Measurements from ENCODE around the gene PLA2G2C.
"Not testable (repeated sequence)": the region's sequence is repeated elsewhere in the genome, so short reads cannot be mapped to it uniquely, and the experiment has no call there.

Gene PLA2G2C

GRCh38 chr1:20223106-20223505, 36.8 kb upstream of the PLA2G2C start:
- Histone ChIP-seq H3K79me2 (ENCODE audit: insufficient read depth, low read length) (no peaks in the 10 kb centered on the region), H3K36me3 (ENCODE audit: insufficient read depth, low read length) (no peaks in the 10 kb centered on the region), H3K4me1 (ENCODE audit: insufficient read depth, low read length, severe bottlenecking) (no peaks in the 10 kb centered on the region), H3F3A (ENCODE audit: insufficient read depth, low read length) (no peaks in the 10 kb centered on the region), H2AFZ (ENCODE audit: low read length) (no peak overlapping the region), H3K27ac (ENCODE audit: low read depth, low read length, poor library complexity, severe bottlenecking) (no peak overlapping the region), H3K4me3 (ENCODE audit: low read depth, low read length, poor library complexity, severe bottlenecking) (no peak overlapping the region), H3K9me3 (ENCODE audit: low read length) (no peaks in the 10 kb centered on the region), H4K20me1 (ENCODE audit: insufficient read depth, low read length) (no peaks in the 10 kb centered on the region), H3K9ac (ENCODE audit: low read length) (no peak overlapping the region), H3K27me3 (ENCODE audit: insufficient read depth, low read length) (0 out of 2 replicates have a peak, but pooled peaks cover 9% of the 10 kb centered on the region), H3K4me2 (ENCODE audit: low read length) (no peak overlapping the region), H3K9me2 (ENCODE audit: low read depth, low read length) (no peaks in the 10 kb centered on the region)
- no peak for TF ChIP-seq CTCF (IDR thresholded peaks at IDR 0.05; ENCODE audit: low read length)
- no peak for TF ChIP-seq EZH2 (IDR thresholded peaks at IDR 0.05; ENCODE audit: borderline replicate concordance, low read length)

GRCh38 chr1:20220036-20220435, 33.7 kb upstream of the PLA2G2C start:
- no peak overlapping the region for H3K27ac ChIP-seq (ENCODE audit: low read depth, low read length, poor library complexity, severe bottlenecking)
- no peak overlapping the region for H3K4me2 ChIP-seq (ENCODE audit: low read length)
- no peak for TF ChIP-seq CTCF (IDR thresholded peaks at IDR 0.05; ENCODE audit: low read length)
- TF ChIP-seq EZH2 (IDR thresholded peaks at IDR 0.05; ENCODE audit: borderline replicate concordance, low read length), result no peak
- H3K36me3 ChIP-seq (ENCODE audit: insufficient read depth, low read length), result no peaks in the 10 kb centered on the region
- H3K27me3 ChIP-seq (ENCODE audit: insufficient read depth, low read length), result 0 out of 2 replicates have a peak, but pooled peaks cover 9% of the 10 kb centered on the region
- H3K4me1 ChIP-seq (ENCODE audit: insufficient read depth, low read length, severe bottlenecking), result no peaks in the 10 kb centered on the region
- no peaks in the 10 kb centered on the region for H3K79me2 ChIP-seq (ENCODE audit: insufficient read depth, low read length)
- H3K9ac ChIP-seq (ENCODE audit: low read length), result no peak overlapping the region
- no peaks in the 10 kb centered on the region for H4K20me1 ChIP-seq (ENCODE audit: insufficient read depth, low read length)
- no peaks in the 10 kb centered on the region for H3K9me3 ChIP-seq (ENCODE audit: low read length)
- no peaks in the 10 kb centered on the region for H3F3A ChIP-seq (ENCODE audit: insufficient read depth, low read length)
- H3K9me2 ChIP-seq (ENCODE audit: low read depth, low read length), result no peaks in the 10 kb centered on the region
- H2AFZ ChIP-seq (ENCODE audit: low read length), result no peak overlapping the region
- no peak overlapping the region for H3K4me3 ChIP-seq (ENCODE audit: low read depth, low read length, poor library complexity, severe bottlenecking)

- not testable (repeated sequence) for H3K4me1 ChIP-seq (ENCODE audit: insufficient read depth, low read length, severe bottlenecking); H4K20me1 ChIP-seq (ENCODE audit: insufficient read depth, low read length); H3K9me3 ChIP-seq (ENCODE audit: low read length); H3K9me2 ChIP-seq (ENCODE audit: low read depth, low read length); H3K79me2 ChIP-seq (ENCODE audit: insufficient read depth, low read length); H3K36me3 ChIP-seq (ENCODE audit: insufficient read depth, low read length); H3F3A ChIP-seq (ENCODE audit: insufficient read depth, low read length); H3K27ac ChIP-seq (ENCODE audit: low read depth, low read length, poor library complexity, severe bottlenecking); H3K27me3 ChIP-seq (ENCODE audit: insufficient read depth, low read length); H3K9ac ChIP-seq (ENCODE audit: low read length); H2AFZ ChIP-seq (ENCODE audit: low read length); H3K4me3 ChIP-seq (ENCODE audit: low read depth, low read length, poor library complexity, severe bottlenecking); H3K4me2 ChIP-seq (ENCODE audit: low read length)
Observed at GRCh38 chr1:20219053-20219452, 32.7 kb upstream of the PLA2G2C start.

GRCh38 chr1:20216574-20216973, 30.3 kb upstream of the PLA2G2C start:
- Histone ChIP-seq H3K27me3 (ENCODE audit: insufficient read depth, low read length) (peaks cover 12% of the 10 kb centered on the region; the same call in 1 of the 2 replicates), H3K9me2 (ENCODE audit: low read depth, low read length) (no peaks in the 10 kb centered on the region), H3K4me3 (ENCODE audit: low read depth, low read length, poor library complexity, severe bottlenecking) (no peak overlapping the region), H3K4me2 (ENCODE audit: low read length) (no peak overlapping the region), H4K20me1 (ENCODE audit: insufficient read depth, low read length) (no peaks in the 10 kb centered on the region), H3K4me1 (ENCODE audit: insufficient read depth, low read length, severe bottlenecking) (peaks cover 12% of the 10 kb centered on the region), H2AFZ (ENCODE audit: low read length) (no peak overlapping the region), H3K79me2 (ENCODE audit: insufficient read depth, low read length) (no peaks in the 10 kb centered on the region), H3F3A (ENCODE audit: insufficient read depth, low read length) (no peaks in the 10 kb centered on the region), H3K9ac (ENCODE audit: low read length) (no peak overlapping the region), H3K36me3 (ENCODE audit: insufficient read depth, low read length) (no peaks in the 10 kb centered on the region), H3K27ac (ENCODE audit: low read depth, low read length, poor library complexity, severe bottlenecking) (no peak overlapping the region), H3K9me3 (ENCODE audit: low read length) (no peaks in the 10 kb centered on the region)
- TF ChIP-seq CTCF (IDR thresholded peaks at IDR 0.05; ENCODE audit: low read length), result peak; percentile 49
- TF ChIP-seq EZH2 (IDR thresholded peaks at IDR 0.05; ENCODE audit: borderline replicate concordance, low read length), result no peak
